Placental pericyte (primary cell): ENCODE measurements around the gene PGM5. TPM values are rescaled to one million over a fixed set of nuclear protein-coding genes. Genes with fewer than 3 reads are reported as not detected.

ENCODE experiments used
- total RNA-seq: library from RNA; depleted of rRNA; stranded (reverse); fragments of >200 nt; gene quantifications from 2 replicates; pipeline ENCODE4 v1.2.3, GENCODE V29; 2012

Gene PGM5
- total RNA-seq: 2.0 and 6.6 TPM in 2 replicates

DNA sequence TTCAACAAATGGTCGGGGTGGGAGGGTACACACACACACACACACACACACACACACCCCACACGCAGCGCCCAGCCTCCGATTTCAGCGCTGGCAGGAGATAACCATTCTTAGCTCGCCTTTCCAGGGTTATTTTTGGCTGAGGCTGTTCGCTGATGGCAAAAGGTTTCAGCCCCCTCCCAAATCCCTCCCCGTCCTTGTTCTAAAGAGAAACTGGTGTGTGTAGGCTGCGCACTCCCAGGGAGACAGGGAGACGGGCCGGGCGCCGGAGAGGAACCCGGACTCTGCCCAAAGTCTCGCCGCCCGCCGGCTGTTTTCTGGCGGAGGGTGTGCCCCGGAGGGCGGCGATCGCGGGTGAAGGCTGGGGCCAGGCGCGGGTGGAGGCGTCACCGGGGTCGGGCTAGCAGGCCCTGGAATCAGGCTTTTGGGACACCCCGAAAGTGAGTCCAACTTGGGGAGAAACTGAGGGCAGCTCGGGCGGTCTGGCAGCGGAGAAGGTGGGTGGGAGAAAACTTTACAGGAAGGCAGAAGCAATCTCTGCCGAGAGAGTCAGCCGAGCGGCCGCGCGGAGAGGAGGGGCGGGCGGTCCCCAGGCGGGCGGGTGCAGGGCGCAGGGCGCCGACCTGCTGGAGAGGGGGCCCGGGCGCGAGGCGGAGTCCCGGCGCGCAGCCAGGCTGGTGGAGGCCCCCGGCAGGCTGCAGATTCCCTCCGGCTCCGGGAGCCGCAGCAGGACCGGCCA, at the start of gene PGM5:
TSS of gene PGM5 (plus strand) at position 232 of the 739 bp plus-strand sequence. CDS start 517 bp downstream, outside the sequence.

GRCh38 chr9:68540712-68541535, 184.5 kb downstream of the PGM5 start, which contains the start of gene TMEM252:
Gene TMEM252, minus strand, starts transcription at chr9:68540883. Its CDS starts 69 bp downstream, at chr9:68540814.

Other genes with a start within 250 kb of the PGM5 start
- 14.7 and 20.2 TPM in 2 replicates for gene ZNG1C, start 114.6 kb upstream of the PGM5 start, total RNA-seq
- gene FOXD4L3, start 53.7 kb upstream of the PGM5 start, total RNA-seq: 0.14 TPM in 1 of 2 replicates, not detected in the other
- not detected in 2 replicates for gene TMEM252, start 184.3 kb downstream of the PGM5 start, total RNA-seq